Parathyroid adenoma (tissue), 2 donors: ENCODE data around the gene TKFC.

Experiments used
- H2AFZ ChIP-seq: fragments of 300-600 bp; sonication (generic); one replicate; pipeline ENCODE4 v1.7.0; 2017; ENCODE audit warnings: antibody characterized with exemption, mild to moderate bottlenecking
- H3K27ac ChIP-seq: fragments of 300-600 bp; sonication (generic); one replicate; pipeline ENCODE4 v1.7.0; 2017
- H3K27me3 ChIP-seq: fragments of 300-600 bp; sonication (generic); one replicate; pipeline ENCODE4 v1.7.0; 2017; ENCODE audit warnings: low read length; ENCODE audit not compliant: control insufficient read depth, insufficient read depth
- H3K36me3 ChIP-seq: fragments of 300-600 bp; sonication (generic); one replicate; pipeline ENCODE4 v1.7.0; 2017; ENCODE audit warnings: low read length; ENCODE audit not compliant: control insufficient read depth, insufficient read depth
- H3K4me1 ChIP-seq: fragments of 300-600 bp; sonication (generic); one replicate; pipeline ENCODE4 v1.7.0; 2017; ENCODE audit warnings: control low read depth
- H3K4me2 ChIP-seq: fragments of 300-600 bp; sonication (generic); one replicate; pipeline ENCODE4 v1.7.0; 2017; ENCODE audit warnings: low read length
- H3K4me3 ChIP-seq: fragments of 300-600 bp; sonication (generic); one replicate; pipeline ENCODE4 v1.7.0; 2017; ENCODE audit warnings: low read depth, low read length
- H3K79me2 ChIP-seq: fragments of 300-600 bp; sonication (generic); one replicate; pipeline ENCODE4 v1.7.0; 2017; ENCODE audit warnings: control low read depth
- H3K9ac ChIP-seq: fragments of 300-600 bp; sonication (generic); one replicate; pipeline ENCODE4 v1.7.0; 2017; ENCODE audit warnings: mild to moderate bottlenecking
- H3K9me3 ChIP-seq: fragments of 300-600 bp; sonication (generic); one replicate; pipeline ENCODE4 v1.7.0; 2017; ENCODE audit warnings: low read length; ENCODE audit not compliant: control insufficient read depth
- CTCF ChIP-seq: fragments of 300-600 bp; sonication (generic); IDR thresholded peaks from one replicate; pipeline ENCODE4 v1.7.0; 2017; ENCODE audit warnings: antibody characterized with exemption, mild to moderate bottlenecking
- donor health status: primary hyperparathyroidism.

TKFC gene

GRCh38 chr11:61329871-61330270, 3.2 kb upstream of the TKFC start:
- no peaks in the 10 kb centered on the region for H3K9me3 ChIP-seq
- no peak for TF ChIP-seq CTCF
- no peak overlapping the region for H2AFZ ChIP-seq
- peaks cover 6% of the 10 kb centered on the region for H3K4me1 ChIP-seq
- H3K27ac ChIP-seq: peak overlapping the region; percentile 15
- H3K4me2 ChIP-seq: no peak overlapping the region
- no peak overlapping the region for H3K9ac ChIP-seq
- peaks cover 40% of the 10 kb centered on the region for H3K79me2 ChIP-seq
- no peak overlapping the region for H3K4me3 ChIP-seq
- H3K36me3 ChIP-seq: no peaks in the 10 kb centered on the region
- H3K27me3 ChIP-seq: no peaks in the 10 kb centered on the region

GRCh38 chr11:61331651-61332050, 1.4 kb upstream of the TKFC start:
- Histone ChIP-seq H3K4me2 (peak overlapping the region; percentile 67), H2AFZ (no peak overlapping the region), H3K27me3 (no peaks in the 10 kb centered on the region), H3K27ac (peak overlapping the region; percentile 99), H3K9ac (no peak overlapping the region), H3K4me1 (peaks cover 9% of the 10 kb centered on the region), H3K4me3 (peak overlapping the region; percentile 85), H3K36me3 (no peaks in the 10 kb centered on the region), H3K79me2 (peaks cover 31% of the 10 kb centered on the region), H3K9me3 (no peaks in the 10 kb centered on the region)
- TF ChIP-seq CTCF: no peak

GRCh38 chr11:61332281-61332796, 689 bp upstream of the TKFC start:
- peaks cover 9% of the 10 kb centered on the region for H3K4me1 ChIP-seq
- H3K4me2 ChIP-seq: peak overlapping the region; percentile 67
- H3K9ac ChIP-seq: peak overlapping the region; percentile 93
- H3K79me2 ChIP-seq: peaks cover 24% of the 10 kb centered on the region
- peak overlapping the region; percentile 99 for H3K27ac ChIP-seq
- H3K27me3 ChIP-seq: no peaks in the 10 kb centered on the region
- TF ChIP-seq CTCF: no peak
- no peaks in the 10 kb centered on the region for H3K9me3 ChIP-seq
- no peaks in the 10 kb centered on the region for H3K36me3 ChIP-seq
- H2AFZ ChIP-seq: peak overlapping the region; percentile 78
- peak overlapping the region; percentile 85 for H3K4me3 ChIP-seq

- H2AFZ ChIP-seq: peak overlapping the region; percentile 78
- H3K9me3 ChIP-seq: no peaks in the 10 kb centered on the region
- H3K4me1 ChIP-seq: peaks cover 9% of the 10 kb centered on the region
- TF ChIP-seq CTCF: no peak
- H3K27me3 ChIP-seq: no peaks in the 10 kb centered on the region
- peak overlapping the region; percentile 99 for H3K27ac ChIP-seq
- H3K79me2 ChIP-seq: peaks cover 13% of the 10 kb centered on the region
- H3K36me3 ChIP-seq: no peaks in the 10 kb centered on the region
- peak overlapping the region; percentile 23 for H3K9ac ChIP-seq
- peak overlapping the region; percentile 85 for H3K4me3 ChIP-seq
- H3K4me2 ChIP-seq: peak overlapping the region; percentile 67
These were observed 764 bp downstream of the TKFC start for GRCh38 chr11:61333550-61334433.
